Endothelial cell of umbilical vein (primary cell): ENCODE measurements around the gene METTL15. TPM values are rescaled to one million over a fixed set of nuclear protein-coding genes. Genes with fewer than 3 reads are reported as not detected.

Source experiments
- BruUV-seq: library from RNA; stranded (reverse); fragments of 400-500 nt; replicated peaks from 2 replicates; lab custom pipeline; 2021; lab: Mats Ljungman, UMichigan
- CTCF ChIA-PET: fragments of 300-600, 350-600 bp; sonication (Branson Sonifier 250); formaldehyde crosslinking; loops from one replicate; lab custom pipeline; 2021; ENCODE audit warnings: antibody characterized with exemption, inconsistent platforms; lab: Charles Lee
- POLR2A ChIA-PET: fragments of 300-600, 350-600 bp; sonication (Branson Sonifier 250); formaldehyde crosslinking; loops from one replicate; lab custom pipeline; 2021; ENCODE audit warnings: antibody characterized with exemption, inconsistent platforms; lab: Charles Lee
- DNase-seq: peaks from one replicate; pipeline ENCODE4 v3.0.0-alpha.2; 2011; ENCODE audit warnings: low read depth, low spot score
- FAIRE-seq: peaks from 2 replicates; lab custom pipeline; 2011; peaks lifted over from hg19 to GRCh38; lab: Jason Lieb, UNC
- H2AFZ ChIP-seq: 2 replicates; pipeline ENCODE4 v1.6.0; 2012; ENCODE audit warnings: low read depth, low read length, control low read depth, inconsistent platforms
- H3K27ac ChIP-seq: 2 replicates; pipeline ENCODE4 v1.5.1; 2011; ENCODE audit warnings: low read depth, mild to moderate bottlenecking, control low read depth, low read length, moderate library complexity; ENCODE audit not compliant: insufficient read depth
- H3K27me3 ChIP-seq, 2 experiments: 2 replicates each; pipeline versions ENCODE4 v1.6.0 to v1.6.1; 2011; ENCODE audit warnings: low read length in 2 of 2, mixed read lengths in 1 of 2; ENCODE audit not compliant: control insufficient read depth in 2 of 2, insufficient read depth in 2 of 2
- H3K36me3 ChIP-seq, 2 experiments: 2 replicates in 1 of 2; 3 replicates in 1 of 2; pipeline ENCODE4 v1.5.1; 2011; ENCODE audit warnings: low read length in 2 of 2, mild to moderate bottlenecking in 1 of 2, moderate library complexity in 1 of 2; ENCODE audit not compliant: control insufficient read depth in 2 of 2, insufficient read depth in 2 of 2; ENCODE audit errors: extremely low read depth in 1 of 2
- H3K4me1 ChIP-seq: 3 replicates; pipeline ENCODE4 v1.5.1; 2011; ENCODE audit warnings: mild to moderate bottlenecking, low read length; ENCODE audit not compliant: control insufficient read depth, insufficient read depth; ENCODE audit errors: extremely low read depth
- H3K4me2 ChIP-seq: 2 replicates; pipeline ENCODE4 v1.6.1; 2011; ENCODE audit warnings: low read length, control low read depth, mixed read lengths; ENCODE audit not compliant: insufficient read depth
- H3K4me3 ChIP-seq, 3 experiments: fragments of 200-600 bp in 1 of 3; sonication (generic), shearing (Covaris generic) in 1 of 3; replicated peaks in 1 of 3; 2 replicates each; pipeline ENCODE4 v1.5.1; 2011 to 2016; ENCODE audit warnings: control low read depth in 3 of 3, low read length in 3 of 3, mild to moderate bottlenecking in 2 of 3, inconsistent platforms in 1 of 3, low read depth in 1 of 3, moderate library complexity in 1 of 3; ENCODE audit not compliant: insufficient read depth in 1 of 3
- H3K79me2 ChIP-seq: 2 replicates; pipeline ENCODE4 v1.6.0; 2012; ENCODE audit warnings: low read length, inconsistent platforms; ENCODE audit not compliant: control insufficient read depth, insufficient read depth
- H3K9ac ChIP-seq: replicated peaks from 2 replicates; pipeline ENCODE3; 2011; ENCODE audit warnings: low read length, control low read depth; ENCODE audit not compliant: insufficient read depth; ENCODE audit errors: extremely low read depth
- H3K9me1 ChIP-seq: replicated peaks from 3 replicates; pipeline ENCODE4 v1.6.0; 2011; ENCODE audit warnings: mild to moderate bottlenecking, low read length; ENCODE audit not compliant: control insufficient read depth, insufficient read depth; ENCODE audit errors: extremely low read depth
- H3K9me3 ChIP-seq: replicated peaks from 2 replicates; pipeline ENCODE4 v1.5.1; 2012; ENCODE audit warnings: low read length, inconsistent platforms; ENCODE audit not compliant: control insufficient read depth, insufficient read depth
- H4K20me1 ChIP-seq: replicated peaks from 2 replicates; pipeline ENCODE3; 2011; ENCODE audit warnings: mild to moderate bottlenecking, low read length; ENCODE audit not compliant: control insufficient read depth, insufficient read depth; ENCODE audit errors: extremely low read depth
- EZH2 ChIP-seq: IDR thresholded peaks from 2 replicates; pipeline ENCODE4 v1.6.1; 2012; ENCODE audit warnings: borderline replicate concordance, low read depth, mild to moderate bottlenecking, moderate library complexity, low read length, inconsistent platforms; ENCODE audit not compliant: severe bottlenecking
- FOS ChIP-seq: IDR thresholded peaks from 2 replicates; pipeline ENCODE4 v1.6.1; 2011; ENCODE audit warnings: mild to moderate bottlenecking, low read length, moderate library complexity, borderline replicate concordance; ENCODE audit not compliant: insufficient read depth
- GATA2 ChIP-seq: IDR thresholded peaks from 2 replicates; pipeline ENCODE4 v1.7.0; 2011; ENCODE audit warnings: low read depth, mild to moderate bottlenecking, moderate library complexity, mixed read lengths, low read length; ENCODE audit not compliant: insufficient read length, insufficient read depth
- JUN ChIP-seq: IDR thresholded peaks from 2 replicates; pipeline ENCODE4 v1.6.1; 2011; ENCODE audit warnings: borderline replicate concordance, low read depth; ENCODE audit not compliant: insufficient read length, insufficient read depth
- MYC ChIP-seq: IDR thresholded peaks from one replicate; pipeline ENCODE4 v1.6.1; 2011; ENCODE audit warnings: mild to moderate bottlenecking, low read depth, low read length
- POLR2A ChIP-seq: IDR thresholded peaks from 2 replicates; pipeline ENCODE4 v1.6.1; 2012; ENCODE audit warnings: low read depth, mild to moderate bottlenecking, control low read depth, low read length
- POLR2AphosphoS5 ChIP-seq: IDR thresholded peaks from 2 replicates; pipeline ENCODE4 v1.6.1; 2012; ENCODE audit warnings: low read depth, mild to moderate bottlenecking, control low read depth, low read length, moderate library complexity; ENCODE audit not compliant: insufficient read depth
- dilution Hi-C: fragments of 300-500 bp; cut with MboI; formaldehyde crosslinking; loops from one replicate; pipeline ENCODE4 v1.15.0; 2019; ENCODE audit warnings: low sequenced_read_pairs; ENCODE audit not compliant: extremely low pct_ligation_motif_present
- intact Hi-C: fragments of 100-400 bp; cut with micrococcal nuclease; formaldehyde crosslinking; loops from one replicate; pipeline ENCODE4 v1.10.0; 2022
- polyA plus RNA-seq, 4 experiments: library from polyadenylated mRNA; depleted of rRNA in 3 of 4; stranded (reverse) in 3 of 4; unstranded in 1 of 4; fragments of >200 nt; gene quantifications; 2 replicates each; pipeline versions ENCODE4 v1.2.1 to v1.2.3, GENCODE V29; 2011 to 2012; ENCODE audit warnings: missing spikeins in 1 of 4
- total RNA-seq: library from RNA; stranded (reverse); gene quantifications from 2 replicates; pipeline ENCODE4 v1.2.3, GENCODE V29; 2021
- TF ChIP-seq, protein P1 (sequence below): IDR thresholded peaks from 2 replicates; pipeline ENCODE4 v1.6.1; 2011; ENCODE audit not compliant: insufficient read depth, insufficient read length
- TF ChIP-seq, protein P2 (sequence below), 2 donors: IDR thresholded peaks; 1 replicate in 1 of 2; 2 replicates in 1 of 2; pipeline ENCODE4 v1.5.1; 2011; ENCODE audit warnings: low read length in 2 of 2, mild to moderate bottlenecking in 2 of 2, moderate library complexity in 2 of 2, control low read depth in 1 of 2, inconsistent platforms in 1 of 2, low read depth in 1 of 2; ENCODE audit not compliant: insufficient read depth in 1 of 2; ENCODE audit errors: extremely low read depth in 1 of 2

The METTL15 gene
- total and polyA plus RNA-seq, 2 donors (not counting 3 experiments of a cell fraction or from before 2014, with no cell fraction given): 3.2 to 12.1 TPM

- Histone ChIP-seq H3K27ac (no peak overlapping the region), H2AFZ (no peak overlapping the region), H3K9ac (no peak overlapping the region), H3K4me2 (no peak overlapping the region), H3K27me3 (no peaks in the 10 kb centered on the region), H3K9me3 (no peaks in the 10 kb centered on the region), H3K36me3 (no peaks in the 10 kb centered on the region), H3K4me3 (no peak overlapping the region), H3K4me1 (no peaks in the 10 kb centered on the region), H3K9me1 (no peaks in the 10 kb centered on the region), H3K79me2 (no peaks in the 10 kb centered on the region), H4K20me1 (no peaks in the 10 kb centered on the region)
- no peak for DNase-seq
- ChIA-PET CTCF (interaction anchor here (0.8 kb wide), 1 partner anchor 137 kb away, joined by 3 read pairs; no protein-coding TSS in a partner anchor), POLR2A (no interaction called here)
- no TSS peak for BruUV-seq
- intact Hi-C loops: no loop called here
- dilution Hi-C loops: no loop called here
- FAIRE-seq: no peak
- TF ChIP-seq POLR2A: no peak
- TF ChIP-seq POLR2AphosphoS5: no peak
- TF ChIP-seq JUN: no peak
- no peak for TF ChIP-seq FOS
- TF ChIP-seq MYC: no peak
- TF ChIP-seq, protein P1, sequence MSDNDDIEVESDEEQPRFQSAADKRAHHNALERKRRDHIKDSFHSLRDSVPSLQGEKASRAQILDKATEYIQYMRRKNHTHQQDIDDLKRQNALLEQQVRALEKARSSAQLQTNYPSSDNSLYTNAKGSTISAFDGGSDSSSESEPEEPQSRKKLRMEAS: no peak
These were observed 29.2 kb downstream of the METTL15 start for GRCh38 chr11:28137366-28137765.

GRCh38 chr11:28137832-28138231, 29.6 kb downstream of the METTL15 start:
- H3K36me3 ChIP-seq: no peaks in the 10 kb centered on the region
- TF ChIP-seq MYC (no peak), GATA2 (no peak), JUN (no peak), FOS (no peak), POLR2AphosphoS5 (no peak), POLR2A (no peak), EZH2 (no peak)
- TF ChIP-seq, protein P1: no peak
- TF ChIP-seq, protein P2, sequence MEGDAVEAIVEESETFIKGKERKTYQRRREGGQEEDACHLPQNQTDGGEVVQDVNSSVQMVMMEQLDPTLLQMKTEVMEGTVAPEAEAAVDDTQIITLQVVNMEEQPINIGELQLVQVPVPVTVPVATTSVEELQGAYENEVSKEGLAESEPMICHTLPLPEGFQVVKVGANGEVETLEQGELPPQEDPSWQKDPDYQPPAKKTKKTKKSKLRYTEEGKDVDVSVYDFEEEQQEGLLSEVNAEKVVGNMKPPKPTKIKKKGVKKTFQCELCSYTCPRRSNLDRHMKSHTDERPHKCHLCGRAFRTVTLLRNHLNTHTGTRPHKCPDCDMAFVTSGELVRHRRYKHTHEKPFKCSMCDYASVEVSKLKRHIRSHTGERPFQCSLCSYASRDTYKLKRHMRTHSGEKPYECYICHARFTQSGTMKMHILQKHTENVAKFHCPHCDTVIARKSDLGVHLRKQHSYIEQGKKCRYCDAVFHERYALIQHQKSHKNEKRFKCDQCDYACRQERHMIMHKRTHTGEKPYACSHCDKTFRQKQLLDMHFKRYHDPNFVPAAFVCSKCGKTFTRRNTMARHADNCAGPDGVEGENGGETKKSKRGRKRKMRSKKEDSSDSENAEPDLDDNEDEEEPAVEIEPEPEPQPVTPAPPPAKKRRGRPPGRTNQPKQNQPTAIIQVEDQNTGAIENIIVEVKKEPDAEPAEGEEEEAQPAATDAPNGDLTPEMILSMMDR (IDR thresholded peaks at IDR 0.05; ENCODE audit: extremely low read depth in 1 of 2, insufficient read depth in 1 of 2, low read depth in 1 of 2, low read length in 2 of 2): no peak
- DNase-seq (no peak), FAIRE-seq (no peak)
- dilution Hi-C loops: no loop called here
- no peaks in the 10 kb centered on the region for H3K9me1 ChIP-seq
- no peaks in the 10 kb centered on the region for H3K9me3 ChIP-seq
- H3K27me3 ChIP-seq: no peaks in the 10 kb centered on the region
- no peak overlapping the region for H3K4me3 ChIP-seq
- H3K9ac ChIP-seq: no peak overlapping the region
- H3K4me1 ChIP-seq: no peaks in the 10 kb centered on the region
- H3K27ac ChIP-seq: no peak overlapping the region
- no peak overlapping the region for H3K4me2 ChIP-seq
- ChIA-PET CTCF (interaction anchor here (0.8 to 1.3 kb wide), 2 partner anchors 138 to 392 kb away, joined by 3 to 4 read pairs; no protein-coding TSS in a partner anchor), POLR2A (no interaction called here)
- intact Hi-C loops: no loop called here
- H3K79me2 ChIP-seq: no peaks in the 10 kb centered on the region
- no TSS peak for BruUV-seq
- H4K20me1 ChIP-seq: no peaks in the 10 kb centered on the region
- H2AFZ ChIP-seq: no peak overlapping the region
